ENCODE data around the gene MPO.

- no peak for TF ChIP-seq CTCF (IDR thresholded peaks at IDR 0.05)
- no peak for TF ChIP-seq POLR2A (IDR thresholded peaks at IDR 0.05)
- no peak for TF ChIP-seq POLR2AphosphoS5 (IDR thresholded peaks at IDR 0.05)
These were observed 10.5 kb upstream of the MPO start for GRCh38 chr17:58291246-58291645.
